Measurements from ENCODE around the gene STK10.

- TF ChIP-seq CTCF (conservative IDR thresholded peaks at IDR 0.05; ENCODE audit: low read depth, low read length) (peak; percentile 86), EZH2 (IDR thresholded peaks at IDR 0.05; ENCODE audit: low read length, unreplicated experiment) (no peak), EZH2phosphoT487 (IDR thresholded peaks at IDR 0.05; ENCODE audit: borderline replicate concordance, low read length) (no peak)
Observed at GRCh38 chr5:172188033-172188892, at the start of gene STK10.

Measured in PC-3 (cell line).